ENCODE results near the gene FHL1. TPM values are rescaled to one million over a fixed set of nuclear protein-coding genes. Genes with fewer than 3 reads are reported as not detected.
A peak's percentile ranks its signal among the peaks of the same experiment; 100 is the strongest.

FHL1 gene
- total and polyA plus RNA-seq, 2 of the 4 experiments (the other 2 are of a cell fraction), result 69.4 to 72.9 TPM

GRCh38 chrX:136209016-136209738, 61.8 kb downstream of the FHL1 start (continued):
- TF ChIP-seq RCOR1 (IDR thresholded peaks at IDR 0.05; ENCODE audit: insufficient replicate concordance, low read length), result no peak
- no peak for TF ChIP-seq MAZ (IDR thresholded peaks at IDR 0.05; ENCODE audit: borderline replicate concordance, low read depth, low read length)
- no peak for TF ChIP-seq CEBPB (IDR thresholded peaks at IDR 0.05; ENCODE audit: low read depth, low read length)

- H4K91ac ChIP-seq (ENCODE audit: insufficient read depth, low read depth, low read length), result no peak overlapping the region
- no peak for TF ChIP-seq ELK1 (IDR thresholded peaks at IDR 0.05; ENCODE audit: borderline replicate concordance, low read depth, low read length)
- TF ChIP-seq RCOR1 (IDR thresholded peaks at IDR 0.05; ENCODE audit: insufficient replicate concordance, low read length), result no peak
- no peak for TF ChIP-seq RAD21 (IDR thresholded peaks at IDR 0.05; ENCODE audit: low read length)
- TF ChIP-seq MAZ (IDR thresholded peaks at IDR 0.05; ENCODE audit: borderline replicate concordance, low read depth, low read length), result no peak
- no peak for TF ChIP-seq RFX5 (IDR thresholded peaks at IDR 0.05; ENCODE audit: low read depth, low read length)
- no peak for TF ChIP-seq SMC3 (IDR thresholded peaks at IDR 0.05; ENCODE audit: low read depth, low read length)
- TF ChIP-seq CTCF (conservative IDR thresholded peaks at IDR 0.05; ENCODE audit: low read depth, low read length), result no peak
- TF ChIP-seq NFE2L2 (IDR thresholded peaks at IDR 0.05; ENCODE audit: low read depth, low read length), result no peak
- TF ChIP-seq BHLHE40 (IDR thresholded peaks at IDR 0.05; ENCODE audit: low read depth, low read length), result no peak
- TF ChIP-seq CEBPB (IDR thresholded peaks at IDR 0.05; ENCODE audit: low read depth, low read length), result no peak
- TF ChIP-seq POLR2A (IDR thresholded peaks at IDR 0.05; ENCODE audit: low read depth, low read length), result no peak
- TF ChIP-seq FOS (IDR thresholded peaks at IDR 0.05; ENCODE audit: low read depth, low read length), result no peak
- DNase-seq (no peak), ATAC-seq (ENCODE audit: low read depth) (no peak)
- peaks cover 31% of the 10 kb centered on the region for H3K36me3 ChIP-seq (ENCODE audit: control insufficient read depth, insufficient read depth, low read length)
- no peak overlapping the region for H2AK9ac ChIP-seq (replicated peaks; ENCODE audit: low read depth, low read length, poor library complexity)
- no peak overlapping the region for H4K5ac ChIP-seq (ENCODE audit: low read depth, low read length)
- no peak overlapping the region for H2BK20ac ChIP-seq (ENCODE audit: low read depth, low read length)
- no peaks in the 10 kb centered on the region for H3K9me3 ChIP-seq (ENCODE audit: control insufficient read depth, insufficient read depth, low read length)
- H4K20me1 ChIP-seq (ENCODE audit: insufficient read depth, low read length), result no peaks in the 10 kb centered on the region; the same call in 1 of the 2 replicates
- H3K27ac ChIP-seq (ENCODE audit: insufficient read depth, low read length), result no peak overlapping the region
- WGBS, 2 experiments (ENCODE audit: extremely low coverage in 2 of 2, insufficient read length in 1 of 2), result 27% methylated on average over 2 of the region's 9 CpGs; no CpG with 5 or more reads in 1 of the 2 experiments
- peak overlapping the region; percentile 23; the same call in 1 of the 2 replicates for H2AK5ac ChIP-seq (ENCODE audit: low read depth, low read length)
- H3K18ac ChIP-seq (ENCODE audit: low read depth, low read length), result no peak overlapping the region
- H3K4me1 ChIP-seq (ENCODE audit: control insufficient read depth, insufficient read depth, low read length), result peaks cover 8% of the 10 kb centered on the region
- H2AFZ ChIP-seq (replicated peaks; ENCODE audit: low read length, poor library complexity), result no peak overlapping the region
- no peak overlapping the region for H3K56ac ChIP-seq (ENCODE audit: extremely low read depth, insufficient read depth, low read length)
- POLR2A ChIA-PET (ENCODE audit: unreplicated experiment), result no interaction called here
- H2BK120ac ChIP-seq (ENCODE audit: low read depth, low read length), result no peak overlapping the region
- in situ Hi-C loops (cut with MboI; ENCODE audit: low sequenced_read_pairs) (loop anchor here (5.0 kb wide), 1 partner anchor 177 kb away; no protein-coding TSS in a partner anchor), dilution Hi-C loops (cut with HindIII; ENCODE audit: low sequenced_read_pairs, unreplicated experiment) (no loop called here), intact Hi-C loops (cut with micrococcal nuclease) (loop anchor here (1.0 kb wide), 2 partner anchors 43 to 181 kb away; no protein-coding TSS in a partner anchor)
- no peak overlapping the region for H2BK15ac ChIP-seq (ENCODE audit: low read depth, low read length)
- H3K4me3 ChIP-seq (ENCODE audit: insufficient read depth, low read depth, low read length), result no peak overlapping the region
- H4K8ac ChIP-seq (ENCODE audit: low read depth in 2 of 2, low read length in 2 of 2), result no peak overlapping the region
- no peaks in the 10 kb centered on the region for H3K79me1 ChIP-seq (ENCODE audit: low read depth in 1 of 2, low read length in 2 of 2)
- no TSS peak for BruUV-seq (replicated peaks)
- no peaks in the 10 kb centered on the region; the same call in 1 of the 2 replicates for H3K27me3 ChIP-seq (ENCODE audit: control insufficient read depth, insufficient read depth, low read length)
- peaks cover 10% of the 10 kb centered on the region for H3K9me1 ChIP-seq (ENCODE audit: insufficient read depth, low read length)
- no peak overlapping the region for H3K4ac ChIP-seq (ENCODE audit: low read depth, low read length)
- no peak overlapping the region for H2BK5ac ChIP-seq (ENCODE audit: low read depth, low read length, poor library complexity, severe bottlenecking)
- H3K23ac ChIP-seq (ENCODE audit: low read depth, low read length), result no peak overlapping the region
- H3K14ac ChIP-seq (replicated peaks; ENCODE audit: low read depth, low read length), result no peak overlapping the region
- no peak overlapping the region for H3K4me2 ChIP-seq (ENCODE audit: low read depth, low read length)
- CTCF ChIA-PET, result interaction anchor here (0.6 to 2.1 kb wide), 6 partner anchors 8 to 181 kb away, joined by 3 to 13 read pairs (median 3); no protein-coding TSS in a partner anchor
- no peak overlapping the region for H3K9ac ChIP-seq (ENCODE audit: low read depth, low read length)
Observed at GRCh38 chrX:136209751-136210150, 62.4 kb downstream of the FHL1 start.
